Right lobe of liver (tissue), 4 donors: ENCODE results near the gene TTLL12.

Experiments
- POLR2A ChIP-seq: fragments of 450-650 bp; IDR thresholded peaks from one replicate; pipeline ENCODE4 v1.6.1; 2017; ENCODE audit warnings: antibody characterized with exemption, mild to moderate bottlenecking
- TF ChIP-seq, protein P1 (sequence below), 4 donors: fragments of 200-600 bp in 3 of 4; fragments of 450-650 bp in 1 of 4; IDR thresholded peaks; one replicate each; pipeline versions ENCODE4 v1.5.1 to v1.8.0; 2016 to 2022; ENCODE audit warnings: antibody characterized with exemption in 4 of 4, mild to moderate bottlenecking in 2 of 4
- donor health status: DM: no; HTN: no; CAD: no.
- donor health status: DM: no; HTN: no; CAD: no.
- donor health status: DM: no; HTN: yes; CAD: no.

DNA sequence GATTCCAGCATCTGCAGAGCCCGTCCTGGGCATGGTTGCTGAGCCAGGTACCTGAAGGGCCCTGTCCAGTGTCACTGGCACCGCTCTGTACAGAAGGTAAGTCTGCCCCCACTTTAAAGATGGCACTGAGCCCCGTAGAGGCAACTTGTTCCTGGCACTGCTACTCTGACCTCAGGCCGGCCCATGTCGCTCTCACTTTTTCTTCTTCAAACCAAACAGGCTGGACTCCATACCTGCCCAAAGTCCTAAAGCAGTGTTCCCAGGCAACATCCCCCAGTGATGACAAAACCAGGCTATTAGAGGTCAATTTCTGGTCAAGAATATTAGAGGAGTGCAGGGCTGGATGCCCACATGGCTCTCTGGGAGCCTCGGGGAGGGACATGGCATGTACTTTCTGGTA is 46.6 kb upstream of the TTLL12 start:
- no peak for TF ChIP-seq POLR2A
- TF ChIP-seq, protein P1, sequence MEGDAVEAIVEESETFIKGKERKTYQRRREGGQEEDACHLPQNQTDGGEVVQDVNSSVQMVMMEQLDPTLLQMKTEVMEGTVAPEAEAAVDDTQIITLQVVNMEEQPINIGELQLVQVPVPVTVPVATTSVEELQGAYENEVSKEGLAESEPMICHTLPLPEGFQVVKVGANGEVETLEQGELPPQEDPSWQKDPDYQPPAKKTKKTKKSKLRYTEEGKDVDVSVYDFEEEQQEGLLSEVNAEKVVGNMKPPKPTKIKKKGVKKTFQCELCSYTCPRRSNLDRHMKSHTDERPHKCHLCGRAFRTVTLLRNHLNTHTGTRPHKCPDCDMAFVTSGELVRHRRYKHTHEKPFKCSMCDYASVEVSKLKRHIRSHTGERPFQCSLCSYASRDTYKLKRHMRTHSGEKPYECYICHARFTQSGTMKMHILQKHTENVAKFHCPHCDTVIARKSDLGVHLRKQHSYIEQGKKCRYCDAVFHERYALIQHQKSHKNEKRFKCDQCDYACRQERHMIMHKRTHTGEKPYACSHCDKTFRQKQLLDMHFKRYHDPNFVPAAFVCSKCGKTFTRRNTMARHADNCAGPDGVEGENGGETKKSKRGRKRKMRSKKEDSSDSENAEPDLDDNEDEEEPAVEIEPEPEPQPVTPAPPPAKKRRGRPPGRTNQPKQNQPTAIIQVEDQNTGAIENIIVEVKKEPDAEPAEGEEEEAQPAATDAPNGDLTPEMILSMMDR (IDR thresholded peaks at IDR 0.05): no peak
